K562 (cell line): ENCODE measurements around the gene CDT1. TPM values are rescaled to one million over a fixed set of nuclear protein-coding genes. Genes with fewer than 3 reads are reported as not detected.

Source experiments
- ARID2 ChIP-seq: fragments of 450-650 bp; IDR thresholded peaks from 2 replicates; pipeline ENCODE4 v1.6.1; 2017; ENCODE audit warnings: antibody characterized with exemption, mild to moderate bottlenecking
- BRF1 ChIP-seq: IDR thresholded peaks from 3 replicates; pipeline ENCODE4 v1.6.1; 2011; ENCODE audit warnings: borderline replicate concordance, mild to moderate bottlenecking; ENCODE audit not compliant: insufficient read length; ENCODE audit errors: extremely low read depth
- CBFA2T3 ChIP-seq: fragments of 450-650 bp; IDR thresholded peaks from 2 replicates; pipeline ENCODE4 v1.6.1; 2017
- DPF2 ChIP-seq: fragments of 450-650 bp; IDR thresholded peaks from 2 replicates; pipeline ENCODE4 v1.6.1; 2016
- EP400 ChIP-seq: fragments of 450-650 bp; IDR thresholded peaks from 2 replicates; pipeline ENCODE4 v1.6.1; 2017; ENCODE audit warnings: antibody characterized with exemption, mild to moderate bottlenecking, moderate library complexity
- MCM2 ChIP-seq: fragments of 450-650 bp; IDR thresholded peaks from 2 replicates; pipeline ENCODE4 v1.6.1; 2017; ENCODE audit warnings: low read depth, mild to moderate bottlenecking
- PHF20 ChIP-seq: fragments of 450-650 bp; IDR thresholded peaks from 2 replicates; pipeline ENCODE4 v1.6.1; 2018; ENCODE audit not compliant: partially characterized antibody
- POLR2G ChIP-seq: fragments of 200-400 bp; formaldehyde crosslinking; IDR thresholded peaks from 2 replicates; pipeline ENCODE4 v1.6.1; 2017; ENCODE audit warnings: low read depth, mild to moderate bottlenecking, antibody characterized with exemption, low read length, moderate library complexity
- RBBP5 ChIP-seq: fragments of 200-600 bp; sonication (generic); IDR thresholded peaks from 2 replicates; pipeline ENCODE4 v1.6.1; 2012; ENCODE audit warnings: borderline replicate concordance, mild to moderate bottlenecking, low read length, control low read depth, inconsistent platforms; ENCODE audit not compliant: insufficient read depth, poor library complexity, severe bottlenecking
- RBFOX2 ChIP-seq: fragments of 200-400 bp; formaldehyde crosslinking; IDR thresholded peaks from 2 replicates; pipeline ENCODE4 v1.6.1; 2017; ENCODE audit warnings: low read depth, mild to moderate bottlenecking, low read length, moderate library complexity
- SAFB ChIP-seq: fragments of 200-400 bp; formaldehyde crosslinking; IDR thresholded peaks from 2 replicates; pipeline ENCODE4 v1.6.1; 2017; ENCODE audit warnings: low read depth, low read length, borderline replicate concordance
- SMARCA4 ChIP-seq: fragments of 450-650 bp; IDR thresholded peaks from 2 replicates; pipeline ENCODE4 v1.6.1; 2016
- SMARCA5 ChIP-seq: fragments of 450-650 bp; IDR thresholded peaks from 2 replicates; pipeline ENCODE4 v1.6.1; 2016
- TEAD1 ChIP-seq, 2 experiments: fragments of 450-650 bp in 1 of 2; sonication (generic) in 1 of 2; formaldehyde crosslinking; IDR thresholded peaks; 2 replicates each; pipeline versions ENCODE4 v1.4.0 to v1.8.0; 2020 to 2022; ENCODE audit warnings: mild to moderate bottlenecking in 2 of 2, missing genetic modification reagents in 1 of 2
- XRCC4 ChIP-seq: IDR thresholded peaks from one replicate; pipeline ENCODE4 v1.6.1; 2011; ENCODE audit not compliant: insufficient read depth, insufficient read length; ENCODE audit errors: extremely low read depth
- ZEB2 ChIP-seq: fragments of 450-650 bp; IDR thresholded peaks from 2 replicates; pipeline ENCODE4 v1.6.1; 2016
- ZKSCAN1 ChIP-seq: fragments of 150-350 bp; IDR thresholded peaks from 2 replicates; pipeline ENCODE4 v1.6.1; 2016; ENCODE audit warnings: low read depth, low read length
- ZNF133 ChIP-seq: fragments of 250-450 bp; sonication (Bioruptor Pico); IDR thresholded peaks from 2 replicates; pipeline ENCODE4 v1.4.0; 2020; ENCODE audit warnings: mild to moderate bottlenecking
- ZNF143 ChIP-seq: sonication (generic); formaldehyde crosslinking; IDR thresholded peaks from 2 replicates; pipeline ENCODE4 v1.9.0; 2022; ENCODE audit warnings: mild to moderate bottlenecking, missing genetic modification reagents
- polyA plus RNA-seq, 8 experiments: library from polyadenylated mRNA; depleted of rRNA in 4 of 8; stranded (reverse) in 5 of 8; unstranded in 3 of 8; fragments of >200 nt; fragmentation: Nextera tagmentation in 2 of 8; fragmentation: Illumina TruSeq in 1 of 8; extraction: Ambion mirVana in 2 of 8; extraction: Trizol in 1 of 8; gene quantifications; 2 replicates each; pipeline versions ENCODE4 v1.2.1 to v1.2.3, GENCODE V29; 2011 to 2014; ENCODE audit warnings: inconsistent platforms in 1 of 8, missing spikeins in 1 of 8
- total RNA-seq, 7 experiments: library from RNA; depleted of rRNA in 6 of 7; stranded (reverse); fragments of >200 nt in 6 of 7; fragmentation: Illumina TruSeq in 2 of 7; extraction: Trizol in 2 of 7; gene quantifications; 2 replicates each; pipeline versions ENCODE4 v1.2.1 to v1.2.3, GENCODE V29; 2011 to 2021; ENCODE audit warnings: low replicate concordance in 1 of 7
- TF ChIP-seq, protein P1 (sequence below): fragments of 250-450 bp; sonication (Bioruptor Pico); IDR thresholded peaks from 2 replicates; pipeline ENCODE4 v1.5.1; 2021; ENCODE audit warnings: mild to moderate bottlenecking
- TF ChIP-seq, protein P2 (sequence below), 2 experiments: fragments of 450-650 bp; conservative IDR thresholded peaks; 2 replicates each; pipeline ENCODE4 v1.6.1; 2017; ENCODE audit warnings: mild to moderate bottlenecking in 2 of 2, moderate library complexity in 2 of 2
- TF ChIP-seq, protein P3 (sequence below): fragments of 450-650 bp; formaldehyde crosslinking; IDR thresholded peaks from 2 replicates; pipeline ENCODE4 v1.4.0; 2020; ENCODE audit warnings: mild to moderate bottlenecking, moderate library complexity

The CDT1 gene
- total and polyA plus RNA-seq, 9 of the 15 experiments (the other 6 are each of a cell fraction or from before 2014, with no cell fraction given): 0.92 to 178 (median 14.2) TPM

DNA sequence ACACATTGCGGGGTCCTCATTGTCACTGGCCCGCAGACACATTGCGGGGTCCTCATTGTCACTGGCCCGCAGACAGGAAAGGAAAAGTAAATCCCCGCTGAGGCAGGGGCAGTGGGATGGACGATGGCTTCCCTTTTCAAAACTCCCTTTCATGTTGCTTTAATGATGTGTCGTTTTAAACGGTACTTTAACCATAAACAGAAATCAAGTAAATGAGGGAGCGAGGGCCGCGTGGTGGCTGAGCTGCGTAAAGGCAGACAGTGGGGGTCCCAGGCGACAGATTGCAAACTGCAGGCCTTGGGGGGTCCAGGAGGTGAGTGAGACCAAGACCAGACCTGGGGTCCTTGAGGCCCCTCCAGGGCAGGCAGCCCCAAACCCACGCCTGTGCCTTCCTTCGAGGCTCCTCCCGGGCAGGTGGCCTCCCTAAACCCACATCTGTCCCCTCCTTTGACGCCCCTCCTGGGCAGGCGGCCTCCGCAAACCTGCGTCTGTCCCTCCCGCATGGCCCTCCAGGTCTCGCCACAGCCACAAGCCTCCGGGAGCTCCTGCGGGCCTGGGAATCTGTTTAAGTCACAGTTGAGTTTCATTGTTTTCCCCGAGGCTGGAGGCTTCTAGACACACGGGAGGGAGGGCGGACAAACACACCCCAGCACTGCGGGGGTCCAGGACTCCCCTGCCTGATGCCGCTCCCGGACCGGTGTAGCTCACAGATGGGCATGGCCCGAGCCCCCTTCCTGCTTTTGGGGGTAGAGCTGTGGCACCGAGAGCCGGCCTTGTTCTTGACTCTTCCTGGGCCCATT is 25.9 kb upstream of the CDT1 start (continued):
- TF ChIP-seq ZKSCAN1 (no peak), RBFOX2 (peak; percentile 56), XRCC4 (no peak), SAFB (no peak), ZNF133 (CRISPR knock-in tag) (no peak), TEAD1 (CRISPR knock-in tag; IDR thresholded peaks at IDR 0.05) (no peak), BRF1 (no peak), MCM2 (no peak), ZNF143 (CRISPR knock-in tag) (no peak), ZEB2 (no peak), SMARCA5 (no peak), CBFA2T3 (peak; percentile 20; the same call in 1 of the 2 replicates), RBBP5 (peak; percentile 0), PHF20 (no peak), ARID2 (no peak), POLR2G (peak; percentile 65), SMARCA4 (no peak), DPF2 (no peak), EP400 (no peak)
- TF ChIP-seq, protein P1, sequence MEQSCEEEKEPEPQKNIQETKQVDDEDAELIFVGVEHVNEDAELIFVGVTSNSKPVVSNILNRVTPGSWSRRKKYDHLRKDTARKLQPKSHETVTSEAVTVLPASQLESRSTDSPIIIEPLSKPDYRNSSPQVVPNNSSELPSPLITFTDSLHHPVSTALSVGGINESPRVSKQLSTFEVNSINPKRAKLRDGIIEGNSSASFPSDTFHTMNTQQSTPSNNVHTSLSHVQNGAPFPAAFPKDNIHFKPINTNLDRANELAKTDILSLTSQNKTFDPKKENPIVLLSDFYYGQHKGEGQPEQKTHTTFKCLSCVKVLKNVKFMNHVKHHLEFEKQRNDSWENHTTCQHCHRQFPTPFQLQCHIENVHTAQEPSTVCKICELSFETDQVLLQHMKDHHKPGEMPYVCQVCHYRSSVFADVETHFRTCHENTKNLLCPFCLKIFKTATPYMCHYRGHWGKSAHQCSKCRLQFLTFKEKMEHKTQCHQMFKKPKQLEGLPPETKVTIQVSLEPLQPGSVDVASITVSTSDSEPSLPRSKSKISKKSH: no peak
- TF ChIP-seq, protein P2, sequence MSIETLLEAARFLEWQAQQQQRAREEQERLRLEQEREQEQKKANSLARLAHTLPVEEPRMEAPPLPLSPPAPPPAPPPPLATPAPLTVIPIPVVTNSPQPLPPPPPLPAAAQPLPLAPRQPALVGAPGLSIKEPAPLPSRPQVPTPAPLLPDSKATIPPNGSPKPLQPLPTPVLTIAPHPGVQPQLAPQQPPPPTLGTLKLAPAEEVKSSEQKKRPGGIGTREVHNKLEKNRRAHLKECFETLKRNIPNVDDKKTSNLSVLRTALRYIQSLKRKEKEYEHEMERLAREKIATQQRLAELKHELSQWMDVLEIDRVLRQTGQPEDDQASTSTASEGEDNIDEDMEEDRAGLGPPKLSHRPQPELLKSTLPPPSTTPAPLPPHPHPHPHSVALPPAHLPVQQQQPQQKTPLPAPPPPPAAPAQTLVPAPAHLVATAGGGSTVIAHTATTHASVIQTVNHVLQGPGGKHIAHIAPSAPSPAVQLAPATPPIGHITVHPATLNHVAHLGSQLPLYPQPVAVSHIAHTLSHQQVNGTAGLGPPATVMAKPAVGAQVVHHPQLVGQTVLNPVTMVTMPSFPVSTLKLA (conservative IDR thresholded peaks at IDR 0.05): no peak
- TF ChIP-seq, protein P3, sequence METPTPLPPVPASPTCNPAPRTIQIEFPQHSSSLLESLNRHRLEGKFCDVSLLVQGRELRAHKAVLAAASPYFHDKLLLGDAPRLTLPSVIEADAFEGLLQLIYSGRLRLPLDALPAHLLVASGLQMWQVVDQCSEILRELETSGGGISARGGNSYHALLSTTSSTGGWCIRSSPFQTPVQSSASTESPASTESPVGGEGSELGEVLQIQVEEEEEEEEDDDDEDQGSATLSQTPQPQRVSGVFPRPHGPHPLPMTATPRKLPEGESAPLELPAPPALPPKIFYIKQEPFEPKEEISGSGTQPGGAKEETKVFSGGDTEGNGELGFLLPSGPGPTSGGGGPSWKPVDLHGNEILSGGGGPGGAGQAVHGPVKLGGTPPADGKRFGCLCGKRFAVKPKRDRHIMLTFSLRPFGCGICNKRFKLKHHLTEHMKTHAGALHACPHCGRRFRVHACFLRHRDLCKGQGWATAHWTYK (CRISPR knock-in tag): no peak
- TF ChIP-seq, all 486 proteins: peak for 5
